ENCODE results near the gene SDK2.

The SDK2 gene

DNA sequence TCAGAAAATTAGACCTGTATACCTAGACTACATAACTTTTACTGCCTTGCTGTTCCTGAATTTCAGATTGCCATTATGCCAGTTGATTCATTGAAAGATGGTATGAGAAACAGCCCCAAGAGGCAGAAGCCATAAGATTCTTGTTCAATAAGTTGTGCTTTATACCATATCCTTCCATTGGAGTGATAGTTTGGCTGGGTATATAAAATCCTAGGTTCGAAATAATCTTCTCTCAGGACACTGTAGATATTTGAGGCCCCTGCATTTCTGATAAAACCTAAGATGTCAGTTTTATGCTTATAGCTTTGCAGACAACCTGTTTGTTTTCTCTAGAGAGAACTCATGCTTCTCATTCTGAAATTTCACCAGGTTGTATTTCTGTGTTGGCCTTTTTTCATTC lies 9.6 kb upstream of the SDK2 start:
- no peak for DNase-seq (ENCODE audit: low spot score)

DNA sequence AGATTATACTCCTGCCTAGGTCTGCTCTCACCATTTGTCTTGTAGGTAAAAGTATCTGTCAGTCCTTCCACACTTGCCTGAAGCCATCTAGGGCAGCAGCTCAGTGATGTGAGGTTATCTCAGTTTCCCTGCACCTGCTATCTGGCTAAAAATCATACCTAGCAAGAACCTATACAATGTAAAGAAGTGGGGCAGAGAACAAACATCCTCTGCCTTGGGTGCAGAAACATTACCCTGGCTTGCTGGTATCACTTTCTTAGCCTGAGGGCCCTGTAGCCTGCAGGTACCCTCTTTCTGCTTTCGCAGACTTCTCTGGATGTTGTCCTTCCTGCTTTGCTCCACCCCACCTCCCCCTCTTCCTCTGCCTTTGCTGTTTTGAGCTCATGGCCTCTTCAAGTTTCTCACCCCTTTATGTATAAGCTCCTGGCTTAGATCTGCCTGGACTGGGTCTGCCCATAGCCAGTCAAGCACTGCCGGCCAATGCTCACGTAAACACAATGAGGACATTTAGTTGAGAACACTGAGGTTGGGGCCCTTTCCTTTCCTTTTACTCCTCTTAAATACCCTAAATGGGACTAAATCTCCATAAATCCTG lies 8.7 kb upstream of the SDK2 start:
- no peak for DNase-seq (ENCODE audit: low spot score)

DNA sequence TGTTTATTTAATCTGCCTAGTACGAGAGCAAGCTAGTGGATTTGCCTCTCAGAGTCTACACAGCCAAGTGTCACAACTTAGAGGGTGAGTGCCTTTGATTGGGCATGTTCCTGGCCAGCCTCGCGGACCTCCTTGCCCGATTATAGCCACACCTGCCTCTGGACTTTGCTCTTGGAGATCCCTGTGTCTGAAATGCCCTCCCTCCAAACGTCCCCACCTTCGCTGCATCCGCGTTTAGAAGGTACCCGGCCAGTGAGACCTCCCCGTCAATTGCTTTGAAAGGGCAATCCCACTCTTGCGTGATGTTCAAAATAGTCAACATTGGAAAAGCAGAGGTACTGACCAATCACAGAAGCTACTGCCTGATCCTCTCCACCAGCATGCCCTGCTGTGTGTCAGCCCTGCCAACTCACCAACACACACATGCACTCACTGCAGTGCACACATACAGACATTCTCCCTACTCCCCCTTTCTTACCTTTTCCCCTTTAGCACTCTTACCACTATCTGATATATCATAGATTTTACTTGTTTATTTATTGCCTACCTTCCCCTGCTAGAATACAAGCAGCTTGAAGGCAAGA lies 6.5 kb upstream of the SDK2 start:
- DNase-seq (ENCODE audit: low spot score) = no peak

DNA sequence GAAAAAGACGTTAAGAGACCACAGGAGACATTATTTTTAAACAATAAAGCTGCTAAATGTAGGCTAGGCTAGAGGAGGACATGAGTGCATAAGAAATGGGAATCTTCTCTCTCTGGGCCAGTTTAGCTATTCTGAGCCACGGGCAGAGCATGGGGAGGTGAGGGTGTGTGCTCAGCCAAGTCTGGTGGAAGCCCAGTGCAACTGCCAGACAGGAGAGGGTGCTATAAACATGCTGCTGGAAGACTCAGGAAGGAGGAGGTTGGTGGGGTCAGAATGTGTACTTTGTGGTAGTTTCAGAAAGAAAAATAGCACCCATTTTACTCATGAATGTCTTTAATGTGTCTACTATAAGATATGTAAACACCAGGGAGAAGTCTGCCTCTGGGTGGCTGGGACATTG lies 5.9 kb upstream of the SDK2 start:
- no peak for DNase-seq (ENCODE audit: low spot score)

DNA sequence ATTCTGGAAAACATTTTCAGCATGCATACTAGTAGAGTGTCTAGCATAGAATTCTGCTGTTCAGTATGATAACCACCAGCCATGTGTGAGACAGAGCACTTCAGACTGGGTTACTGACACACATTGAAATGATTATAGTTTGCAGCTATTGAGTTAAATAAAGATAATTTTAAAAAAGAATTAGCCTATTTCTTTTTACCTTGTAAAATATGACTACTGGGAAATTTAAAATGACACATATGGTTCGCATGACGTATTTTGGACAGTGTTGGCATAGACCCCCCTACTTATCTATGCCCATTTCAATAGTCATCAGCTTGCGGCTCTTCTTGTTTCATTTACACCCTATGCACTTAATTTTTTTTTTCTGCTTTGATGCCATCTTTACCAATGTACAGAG lies 4.7 kb upstream of the SDK2 start:
- DNase-seq (ENCODE audit: low spot score) = no peak

DNA sequence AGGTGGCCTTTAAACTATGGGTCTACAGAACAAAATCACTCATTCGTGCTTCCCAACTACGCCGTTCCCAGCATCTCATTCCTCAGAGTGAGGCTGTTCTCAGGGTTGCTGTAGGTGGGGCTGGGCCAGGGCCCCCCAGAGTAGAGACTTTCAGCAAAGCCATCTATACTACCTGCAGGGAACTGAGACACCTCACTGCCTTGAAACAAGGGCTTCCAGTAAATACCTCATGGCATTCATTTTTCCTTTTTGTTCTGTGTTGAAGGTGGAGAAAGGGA lies 4.2 kb upstream of the SDK2 start:
- DNase-seq (ENCODE audit: low spot score) = no peak

DNA sequence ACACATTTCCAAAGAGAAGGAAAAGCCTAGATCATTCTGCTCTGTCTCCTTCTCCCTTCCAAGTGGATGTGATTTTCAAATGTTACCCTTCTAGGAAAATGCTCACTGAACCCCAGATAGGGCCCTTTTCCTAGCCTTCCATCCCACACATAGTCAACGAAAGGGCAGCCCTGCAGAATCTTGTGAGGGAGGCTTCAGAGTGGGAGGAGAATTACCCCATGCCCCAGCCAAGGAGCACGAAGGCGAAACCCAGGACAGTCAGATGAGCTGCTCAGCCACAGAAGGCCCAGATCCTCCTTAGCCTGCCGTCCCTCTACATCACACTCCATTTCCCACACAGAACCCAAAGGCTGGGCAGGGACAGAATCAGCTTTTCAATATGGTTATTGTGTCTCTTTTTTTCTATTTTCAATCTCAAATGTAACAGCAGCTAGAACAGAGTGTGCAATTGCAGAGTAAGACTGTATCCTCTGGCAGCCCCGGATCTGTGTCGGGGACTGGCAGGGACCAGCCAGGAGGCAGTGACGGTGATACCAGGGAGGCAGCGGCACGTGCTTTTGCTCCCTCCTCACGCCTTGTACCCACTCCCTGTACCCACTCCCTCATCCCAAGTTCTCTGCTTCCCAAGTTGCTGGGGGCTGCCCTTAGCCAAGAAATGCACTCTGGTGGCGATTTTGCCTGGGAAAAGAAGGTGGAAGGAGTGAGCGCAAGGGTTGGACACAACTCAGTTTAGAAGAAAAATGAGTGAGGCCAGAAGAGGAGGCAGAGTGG lies 3.7 kb upstream of the SDK2 start:
- no peak for DNase-seq (ENCODE audit: low spot score)

DNA sequence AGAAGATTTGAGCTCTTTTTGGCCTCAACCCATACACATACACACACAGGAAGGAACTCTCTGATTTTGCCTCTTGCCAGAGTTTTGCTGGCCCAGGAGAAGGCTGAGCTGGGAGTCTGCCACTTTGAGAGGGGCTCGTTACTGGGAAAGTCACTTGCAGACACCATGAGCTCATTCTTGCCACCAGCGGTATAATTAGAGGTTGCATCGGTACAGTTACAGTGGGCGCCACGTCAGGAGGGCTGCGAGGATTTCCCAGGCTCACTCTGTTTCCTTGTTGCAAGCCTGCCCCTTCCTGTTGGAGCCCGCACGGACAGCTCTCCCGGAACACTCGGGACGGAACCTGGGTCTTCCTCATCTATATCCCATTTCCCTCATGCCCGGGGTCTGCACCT lies 3.1 kb upstream of the SDK2 start:
- DNase-seq (ENCODE audit: low spot score) = no peak

DNA sequence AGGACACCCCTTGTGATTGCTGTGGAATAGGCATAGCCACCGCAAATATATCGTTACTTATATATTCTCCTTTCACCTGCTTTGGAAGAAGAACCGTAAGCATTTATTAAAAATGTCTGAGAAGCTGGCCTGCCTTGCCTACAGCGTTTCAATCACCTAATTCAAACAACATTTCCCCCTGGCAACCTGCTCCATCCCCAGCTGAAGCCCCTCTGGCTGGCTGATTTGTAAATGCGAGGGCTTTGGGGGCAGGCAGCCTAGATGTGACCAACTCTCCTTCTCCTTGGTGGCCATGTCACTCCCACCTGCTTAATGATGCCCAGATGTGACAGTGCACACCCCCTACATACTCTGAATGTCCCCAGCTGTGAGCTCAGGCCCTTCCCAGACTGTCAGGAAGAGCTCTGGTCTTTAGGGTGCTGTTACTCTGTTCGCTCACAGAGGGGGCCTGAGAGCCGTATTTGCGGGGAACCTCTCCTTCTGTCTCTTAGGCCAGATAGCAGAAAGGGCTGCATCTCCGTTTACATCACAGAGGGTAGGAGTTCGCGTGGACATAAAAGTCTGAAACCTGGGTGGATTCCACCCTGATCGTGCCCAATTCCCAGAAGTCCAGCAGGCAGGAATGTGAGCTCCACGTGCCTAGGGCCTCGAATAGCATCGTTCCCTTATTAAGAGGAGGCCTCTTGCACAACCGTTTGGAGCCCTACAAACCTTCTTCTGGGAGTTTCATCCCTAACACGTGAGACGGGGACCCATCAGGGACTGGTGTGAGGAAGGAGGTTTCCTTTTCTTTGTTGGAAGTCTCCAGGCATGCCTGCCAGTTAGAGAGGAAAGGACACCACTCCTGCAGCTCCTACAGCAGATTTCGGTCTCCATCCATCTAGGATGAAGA lies 2.4 kb upstream of the SDK2 start:
- no peak for DNase-seq (ENCODE audit: low spot score)

DNA sequence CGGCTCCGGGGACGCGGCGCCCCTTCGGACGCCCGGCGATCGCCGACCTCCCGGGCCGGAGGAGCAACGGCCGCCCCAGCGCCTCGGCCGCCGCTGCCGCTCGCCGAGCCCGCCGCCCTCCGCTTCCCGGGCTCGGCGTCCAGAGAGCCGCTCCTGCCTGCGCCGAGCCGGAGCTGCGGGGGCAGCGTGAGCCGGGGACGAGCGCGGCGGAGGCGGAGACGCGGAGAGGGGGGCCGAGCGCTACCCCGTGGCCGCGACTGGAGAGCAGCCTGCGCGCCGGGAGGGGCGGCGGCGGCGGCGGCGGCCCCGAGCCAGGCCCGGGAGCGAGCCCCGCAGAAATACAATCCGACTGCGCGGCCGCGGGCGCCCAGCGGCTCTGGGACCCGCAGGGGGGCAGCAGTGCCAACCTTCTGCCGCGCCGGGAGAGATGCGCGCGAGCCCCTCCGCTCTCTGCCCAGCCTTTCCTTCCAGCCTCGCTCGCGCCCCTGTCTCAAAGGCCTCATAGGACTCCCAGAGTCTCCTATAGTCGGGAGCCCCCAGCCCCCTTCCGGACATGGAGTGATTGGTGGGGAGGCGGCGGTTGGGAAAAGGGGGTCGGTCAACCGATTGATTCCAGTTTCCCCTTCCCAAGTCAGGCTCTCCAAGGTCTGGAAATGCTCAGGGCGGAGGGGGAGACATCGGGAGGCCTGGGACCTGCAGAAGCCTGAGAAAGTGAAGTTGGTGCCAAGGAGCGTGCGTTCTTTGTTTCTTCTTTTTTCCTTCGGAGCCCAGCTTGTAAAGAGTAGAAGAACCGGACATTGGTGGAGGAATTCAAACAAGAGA lies 1.0 kb upstream of the SDK2 start:
- DNase-seq (ENCODE audit: low spot score) = no peak

DNA sequence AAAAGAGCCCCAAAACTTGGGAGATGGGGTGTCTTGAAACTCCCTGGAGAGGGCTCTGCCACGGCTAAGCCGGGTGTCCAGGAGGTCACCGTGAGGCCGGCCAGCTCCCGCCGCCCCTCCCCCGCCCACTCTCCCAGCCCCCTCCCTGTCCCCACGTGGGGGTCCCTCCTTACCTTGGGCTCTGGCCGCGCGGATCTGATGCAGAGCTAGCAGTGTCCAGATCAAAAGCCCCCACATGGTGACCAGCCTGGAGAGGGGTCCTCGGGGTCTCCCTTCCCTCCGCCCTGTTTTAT lies 447 bp downstream of the SDK2 start:
- no peak for DNase-seq (ENCODE audit: low spot score)

DNA sequence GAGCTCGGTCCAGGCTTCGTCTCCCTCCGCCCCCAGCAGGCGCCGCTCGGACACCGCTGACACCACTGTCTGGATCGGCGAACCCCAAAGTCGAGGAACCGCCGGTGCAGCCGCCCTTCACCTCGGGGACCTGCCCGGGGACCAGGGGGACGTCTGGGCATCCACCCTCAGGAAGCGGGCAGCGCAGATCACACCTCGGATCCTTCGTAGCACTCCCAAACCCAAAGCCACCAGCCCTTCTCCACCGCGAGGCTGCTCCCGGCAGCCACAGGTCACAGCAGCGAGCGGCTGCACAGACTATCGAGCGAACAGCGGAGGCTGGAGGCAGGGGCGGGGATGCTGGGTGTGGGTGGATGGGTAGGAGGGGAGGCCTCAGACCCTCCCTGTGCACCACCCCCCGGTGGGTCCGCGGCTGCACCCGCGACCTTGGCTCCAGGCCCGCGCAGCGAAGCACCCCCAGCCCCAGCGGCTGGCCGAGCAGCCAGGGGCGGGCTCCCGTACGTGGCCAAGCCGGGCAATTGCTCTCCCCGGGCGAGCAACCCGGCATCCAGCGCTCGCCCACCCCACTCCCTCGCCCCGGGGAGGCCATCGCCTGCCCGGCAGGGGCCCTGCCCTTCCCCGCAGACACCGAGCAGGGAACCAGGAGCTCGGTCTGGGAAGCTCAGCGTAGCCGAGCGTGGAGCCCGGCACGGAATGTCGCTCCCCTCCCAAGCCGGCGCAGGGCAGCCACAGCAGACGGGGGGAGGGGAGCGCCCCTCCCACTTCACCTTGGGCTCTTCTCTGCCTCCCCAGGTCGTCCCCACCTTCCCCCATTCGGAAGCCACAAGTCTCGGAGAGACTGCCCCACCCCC lies 1.0 kb downstream of the SDK2 start:
- DNase-seq (ENCODE audit: low spot score) = no peak

DNA sequence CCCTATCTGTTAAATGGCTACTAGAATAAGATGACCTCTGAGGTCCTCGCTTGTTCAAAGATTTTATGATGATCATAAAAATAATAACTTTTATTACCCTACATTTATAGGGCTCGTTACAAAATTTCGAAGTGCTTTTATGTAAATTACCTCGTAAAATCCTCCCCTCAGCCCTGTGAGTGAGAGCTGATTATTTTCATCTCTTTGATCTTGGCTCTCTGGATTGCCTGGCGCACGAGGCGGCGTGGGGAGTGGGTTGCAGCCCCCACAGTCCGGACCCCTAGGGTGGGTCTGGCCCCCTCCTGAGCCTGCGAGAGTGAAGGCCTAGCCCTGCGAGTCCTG lies 1.6 kb downstream of the SDK2 start:
- DNase-seq (ENCODE audit: low spot score) = no peak

DNA sequence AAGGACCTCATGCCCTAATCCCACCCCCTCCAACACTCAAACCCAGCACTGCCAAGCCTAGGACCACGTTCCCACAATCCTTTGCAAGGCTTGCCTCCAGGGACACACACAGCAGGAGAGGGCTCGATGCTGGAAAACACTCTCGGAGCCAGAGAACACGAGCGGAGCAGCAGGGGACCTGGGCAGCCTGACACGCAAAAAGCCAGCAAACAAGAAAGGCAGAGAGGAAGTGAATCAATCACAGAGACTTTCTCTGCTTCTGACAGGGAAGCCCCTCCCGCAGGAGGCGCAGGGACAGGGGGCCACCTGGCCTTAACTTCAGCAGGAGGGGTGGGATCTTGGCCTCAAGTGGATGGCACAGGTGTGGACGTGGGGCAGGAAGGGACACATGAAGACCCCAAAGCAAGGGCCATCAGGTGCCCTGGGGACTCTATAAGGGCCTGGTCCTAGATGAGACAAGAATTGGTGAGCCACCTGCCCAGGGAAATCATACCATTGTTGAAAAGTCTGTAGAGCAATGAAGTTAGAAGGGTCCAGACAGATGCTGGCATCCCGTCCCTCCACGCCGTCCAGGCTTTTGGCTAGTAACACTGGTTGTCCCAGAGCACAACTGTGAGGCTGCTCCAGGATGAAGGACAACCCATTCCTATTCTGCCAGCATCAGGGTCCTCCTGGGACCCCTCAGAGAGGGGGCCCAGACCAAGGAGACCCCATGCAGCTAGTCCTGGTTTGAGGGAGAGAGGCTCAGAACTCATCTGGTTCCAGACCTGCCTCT lies 2.2 kb downstream of the SDK2 start:
- DNase-seq (ENCODE audit: low spot score) = no peak

DNA sequence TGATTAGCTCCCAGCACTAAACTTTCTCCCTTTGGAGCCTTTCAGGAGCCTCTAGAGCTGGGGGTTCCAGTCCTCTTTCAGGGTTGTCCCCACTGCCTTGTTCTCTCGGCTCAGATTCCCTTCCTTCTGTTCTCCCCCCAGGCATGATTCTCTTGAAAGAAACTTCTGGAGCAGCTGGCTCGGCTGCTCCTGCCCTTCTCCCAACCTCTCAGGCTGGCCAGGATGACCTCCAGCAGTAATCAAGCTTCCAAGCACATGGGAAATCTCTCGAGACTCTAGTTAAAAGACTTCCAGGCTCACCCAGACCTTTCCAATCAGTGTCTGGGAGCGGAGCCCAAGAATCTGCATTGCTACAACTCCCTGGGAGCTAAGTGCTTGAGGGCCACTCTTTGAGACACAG lies 3.6 kb downstream of the SDK2 start:
- no peak for DNase-seq (ENCODE audit: low spot score)

DNA sequence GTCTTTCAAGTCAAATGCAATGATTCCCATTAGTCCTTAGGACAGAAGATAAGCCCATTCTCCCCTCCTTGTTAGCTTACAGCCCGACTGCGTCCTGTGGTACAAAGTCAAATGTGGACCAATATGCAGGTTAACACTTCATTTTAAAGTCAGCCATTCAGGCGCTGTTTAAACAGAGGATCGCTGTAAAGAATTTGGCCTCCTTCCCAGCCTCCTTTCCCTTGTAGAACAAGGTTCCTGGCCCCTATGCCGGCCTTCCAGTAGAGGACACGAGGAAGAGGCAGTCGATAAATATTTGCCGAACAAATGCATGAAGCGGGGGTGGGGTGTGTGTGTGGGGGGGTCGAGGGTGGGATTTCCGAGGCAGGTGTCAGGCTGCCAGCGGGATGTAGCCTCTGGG lies 4.3 kb downstream of the SDK2 start:
- DNase-seq (ENCODE audit: low spot score) = no peak

DNA sequence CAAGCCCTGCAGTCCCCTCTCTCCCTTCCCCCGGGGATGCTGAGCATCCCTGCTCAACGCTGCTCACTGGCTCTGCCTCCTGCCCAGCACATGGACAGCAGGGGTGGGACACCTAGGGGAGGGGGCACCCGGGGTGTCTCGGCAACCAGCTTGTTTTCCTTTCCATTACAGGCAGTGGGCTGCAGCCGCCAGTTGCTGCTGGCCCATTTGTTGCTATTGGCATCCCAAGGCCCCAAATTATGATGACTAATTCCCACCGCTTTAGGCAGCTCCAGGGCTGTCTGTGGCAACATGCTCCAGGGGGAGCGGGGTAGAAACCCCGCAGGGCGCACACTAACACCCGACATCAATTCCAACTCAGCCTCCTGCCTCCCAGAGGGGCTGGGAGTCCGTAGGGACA lies 4.9 kb downstream of the SDK2 start:
- DNase-seq (ENCODE audit: low spot score) = no peak

DNA sequence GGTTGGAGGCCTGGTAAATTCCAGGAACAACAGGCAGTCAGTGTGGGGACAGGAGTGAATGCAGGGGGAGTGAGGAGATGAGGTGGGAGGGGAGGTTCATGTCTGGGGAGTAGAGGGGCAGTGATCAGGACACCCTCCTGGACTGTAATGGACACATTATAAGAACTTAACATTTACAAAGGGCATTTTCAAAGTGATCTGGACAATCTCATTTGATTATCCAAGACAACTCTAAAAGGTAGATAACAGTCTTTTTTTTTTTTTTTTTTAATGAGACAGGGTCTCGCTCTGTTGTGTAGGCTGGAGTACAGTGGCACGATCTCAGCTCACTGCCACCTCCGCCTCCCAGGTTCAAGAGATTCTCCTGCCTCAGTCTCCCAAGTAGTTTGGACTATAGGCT lies 5.7 kb downstream of the SDK2 start:
- DNase-seq (ENCODE audit: low spot score) = no peak

DNA sequence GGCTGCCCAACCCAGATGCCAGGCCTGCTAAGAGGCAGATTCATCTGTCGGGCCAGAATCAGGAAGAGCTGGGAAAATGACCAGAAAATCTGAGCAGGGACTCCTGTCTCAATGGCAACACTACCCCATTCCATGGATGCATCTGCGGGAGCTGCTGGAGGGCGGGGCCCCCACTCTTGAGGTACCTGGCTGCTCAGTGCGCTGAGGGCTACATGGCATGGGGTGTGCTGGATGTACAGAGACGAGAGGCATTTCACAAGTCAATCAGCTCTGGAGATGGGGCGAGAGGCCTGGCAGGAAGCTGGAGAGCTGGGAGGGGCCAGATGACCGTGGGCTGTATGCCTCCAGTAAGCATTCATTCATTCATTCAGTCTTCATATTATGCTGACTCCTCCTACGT lies 6.4 kb downstream of the SDK2 start:
- no peak for DNase-seq (ENCODE audit: low spot score)

DNA sequence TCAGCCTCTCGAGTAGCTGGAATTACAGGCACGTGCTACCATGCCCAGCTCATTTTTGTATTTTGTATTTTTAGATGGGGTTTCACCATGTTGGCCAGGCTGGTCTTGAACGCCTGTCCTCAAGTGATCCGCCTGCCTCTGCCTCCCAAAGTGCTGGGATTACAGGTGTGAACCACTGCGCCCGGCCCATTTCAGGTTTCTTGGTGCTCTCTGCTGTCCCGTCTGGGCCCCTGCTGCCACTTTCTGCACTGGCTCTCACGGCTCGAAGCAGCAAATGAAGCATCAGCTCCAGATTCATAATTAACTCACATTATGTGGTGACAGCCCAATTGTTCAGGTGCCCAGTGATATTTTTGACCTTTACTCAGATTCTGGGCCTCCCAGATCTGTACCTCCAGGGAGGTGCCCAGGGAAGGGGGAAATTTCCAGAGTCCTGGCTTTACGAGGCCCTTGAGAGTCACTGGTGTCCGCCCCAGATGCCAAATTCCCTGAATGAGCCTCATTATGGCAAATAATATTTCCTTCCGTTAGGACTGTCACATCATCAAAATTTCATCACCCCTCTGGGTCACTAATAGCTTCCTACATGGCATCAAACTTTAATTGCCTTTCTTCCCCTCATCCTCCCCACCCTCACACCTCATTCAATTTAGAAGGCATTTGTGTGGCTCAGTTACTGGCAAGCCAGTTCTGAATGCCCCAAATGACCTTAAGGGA lies 9.0 kb downstream of the SDK2 start:
- no peak for DNase-seq (ENCODE audit: low spot score)

All from activated CD4-positive, alpha-beta T cell treated with anti-CD3 and anti-CD28 coated beads, Interleukin-2, Interleukin-4, amounts not matched to agents 100 ng/mL and 50 ng/mL, durations not matched to agents 16 hours and 8 hours (primary cell).